HG03139 (cell line): ENCODE measurements around the gene UNC5C.
"Not testable (repeated sequence)": the region's sequence is repeated elsewhere in the genome, so short reads cannot be mapped to it uniquely, and the experiment has no call there.

ENCODE experiments used
- ATAC-seq: cut with Tn5 transposase; IDR thresholded peaks from one replicate; pipeline ENCODE4 v1.9.1; 2021; ENCODE audit not compliant: unreplicated experiment

Gene UNC5C

DNA sequence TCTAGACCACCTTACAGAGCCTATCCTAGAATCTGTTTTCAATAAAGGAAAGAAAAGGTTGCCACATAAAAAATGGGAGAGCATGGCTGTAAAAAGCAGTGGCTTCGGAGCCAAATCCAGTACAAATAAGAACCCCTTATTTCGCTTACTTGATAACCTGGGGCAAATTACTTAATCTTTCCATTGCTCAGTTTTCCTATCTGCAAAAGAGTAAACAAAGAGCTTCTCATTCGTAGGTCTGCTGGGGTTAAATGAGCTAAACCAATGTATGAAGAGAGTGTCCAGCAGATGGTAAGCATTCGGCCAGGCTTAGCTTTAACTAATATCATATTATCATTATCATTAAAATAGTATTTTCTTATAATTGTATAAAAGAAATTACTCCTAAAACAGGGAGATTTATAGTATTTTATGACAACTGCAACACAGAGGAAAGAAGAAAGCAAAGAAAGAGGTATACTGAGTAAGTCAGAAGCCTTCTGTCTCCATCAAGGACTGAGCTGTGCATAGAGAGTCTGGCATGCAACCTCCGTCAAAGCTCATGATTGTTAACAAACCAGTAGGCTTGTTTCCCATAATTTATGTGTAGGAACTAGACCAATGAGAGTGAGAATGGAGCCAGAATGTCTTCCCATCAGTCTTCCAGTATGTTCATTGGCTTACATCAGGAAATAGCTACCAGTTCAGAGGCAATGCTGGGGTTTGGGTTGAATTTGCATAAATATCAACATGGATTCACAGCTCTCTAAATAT lies 364.9 kb downstream of the UNC5C start:
- no peak for ATAC-seq

DNA sequence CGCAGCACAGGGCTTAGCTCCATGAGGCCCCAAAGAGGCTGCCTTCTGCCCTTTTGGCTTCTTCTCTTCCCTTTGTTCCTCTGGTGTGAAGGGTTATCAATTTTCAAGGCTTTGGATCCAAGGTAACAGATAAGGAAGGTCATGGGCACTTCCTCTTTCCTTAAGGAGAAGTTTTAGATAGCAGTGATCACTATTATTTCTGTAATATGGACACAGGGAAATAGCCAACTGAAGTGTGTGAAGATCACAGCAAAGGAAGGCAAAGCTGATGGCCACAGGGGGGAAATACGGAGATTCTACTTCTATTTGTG lies 366.8 kb downstream of the UNC5C start:
- no peak for ATAC-seq

DNA sequence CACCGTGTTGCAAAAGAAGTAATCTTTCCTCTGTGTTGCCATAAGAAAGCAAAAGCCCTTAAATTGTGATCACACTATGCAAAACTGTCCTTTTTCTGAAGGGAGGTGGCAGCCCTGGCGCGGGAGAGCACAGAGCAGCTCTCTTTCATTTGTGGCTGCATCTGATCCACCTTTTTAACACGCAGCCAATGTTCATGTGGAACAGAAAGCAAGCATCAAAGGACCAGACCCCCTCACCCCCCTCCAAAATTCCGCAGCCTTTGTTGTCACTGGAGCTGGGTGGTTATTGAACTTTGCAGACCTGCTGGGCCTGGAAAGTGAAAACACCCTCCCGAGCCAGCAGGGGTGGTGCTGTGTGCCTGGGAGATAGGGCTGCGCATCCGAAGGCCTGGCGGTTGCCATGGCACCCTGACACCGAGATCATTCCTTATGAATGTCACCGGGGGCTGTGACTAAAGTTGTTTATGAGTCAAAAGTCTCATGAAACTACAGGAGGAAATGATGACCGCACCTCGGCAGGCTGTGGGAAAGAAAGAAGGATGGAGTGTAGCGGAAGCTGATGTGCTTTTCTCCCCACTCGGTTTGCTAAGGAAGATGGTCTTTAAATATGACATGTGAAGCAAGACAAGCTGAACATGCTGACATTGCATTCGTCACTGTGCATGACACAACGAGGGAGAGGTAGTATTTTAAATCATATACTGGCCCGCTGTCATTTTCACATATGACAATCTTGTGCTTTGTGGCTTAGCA lies 367.4 kb downstream of the UNC5C start:
- ATAC-seq = no peak

DNA sequence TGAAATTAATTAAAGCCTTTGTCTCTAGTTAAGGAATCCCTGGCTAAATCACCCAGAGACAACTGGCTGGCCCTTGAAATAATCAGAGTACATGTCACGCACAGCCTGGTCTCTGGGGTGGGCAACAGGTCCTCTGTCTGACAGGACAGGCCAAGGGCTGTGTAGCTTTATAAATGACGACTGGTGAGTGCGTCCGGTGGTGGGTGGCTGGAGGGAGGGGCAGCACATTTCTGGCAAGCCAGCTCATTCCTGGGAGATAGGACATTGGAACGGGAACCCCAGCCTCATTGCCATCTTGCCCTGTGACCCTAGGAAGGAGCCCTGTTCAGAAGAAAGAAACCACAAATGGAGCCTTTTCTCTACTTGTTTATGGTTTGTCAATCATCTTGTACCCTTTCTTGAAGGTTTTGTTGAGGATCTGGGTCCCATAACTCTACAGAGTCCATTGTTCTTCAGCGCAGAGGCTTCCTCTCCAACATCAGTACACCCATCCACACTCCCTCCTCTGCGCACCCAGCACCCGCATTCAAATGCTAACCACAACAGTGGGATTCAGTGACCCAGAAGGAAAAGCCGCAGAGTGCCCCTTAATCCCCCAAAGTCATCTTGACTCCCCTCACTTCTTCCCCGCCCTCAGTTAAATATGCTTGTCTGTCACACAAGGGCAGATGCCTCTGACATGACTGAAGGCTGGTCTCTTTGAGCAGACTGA lies 368.1 kb downstream of the UNC5C start:
- ATAC-seq = no peak

DNA sequence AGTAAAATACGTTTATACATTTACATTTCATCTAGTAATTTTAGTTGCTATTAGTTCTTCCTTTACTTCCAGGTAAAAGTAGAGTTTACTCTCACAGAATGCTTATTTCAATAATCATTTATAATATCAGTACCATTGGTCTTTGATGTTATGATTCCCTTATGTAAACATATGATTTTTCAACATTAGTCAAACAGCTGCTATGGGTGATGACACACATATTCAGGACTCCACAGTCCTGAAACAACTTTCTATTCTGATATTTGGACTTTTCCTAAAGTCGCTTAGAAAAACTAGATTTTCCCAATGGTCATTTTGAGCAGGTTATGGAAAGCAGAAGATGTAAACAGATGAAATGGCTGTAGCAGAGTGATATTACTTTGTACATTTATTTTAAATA lies 369.8 kb downstream of the UNC5C start:
- no peak for ATAC-seq

DNA sequence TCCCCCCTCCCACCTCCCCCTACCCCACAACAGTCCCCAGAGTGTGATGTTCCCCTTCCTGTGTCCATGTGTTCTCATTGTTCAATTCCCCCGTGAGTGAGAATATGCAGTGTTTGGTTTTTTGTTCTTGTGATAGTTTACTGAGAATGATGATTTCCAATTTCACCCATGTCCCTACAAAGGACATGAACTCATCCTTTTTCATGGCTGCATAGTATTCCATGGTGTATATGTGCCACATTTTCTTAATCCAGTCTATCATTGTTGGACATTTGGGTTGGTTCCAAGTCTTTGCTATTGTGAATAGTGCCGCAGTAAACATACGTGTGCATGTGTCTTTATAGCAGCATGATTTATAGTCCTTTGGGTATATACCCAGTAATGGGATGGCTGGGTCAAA lies 377.4 kb downstream of the UNC5C start:
- ATAC-seq = not testable (repeated sequence)

DNA sequence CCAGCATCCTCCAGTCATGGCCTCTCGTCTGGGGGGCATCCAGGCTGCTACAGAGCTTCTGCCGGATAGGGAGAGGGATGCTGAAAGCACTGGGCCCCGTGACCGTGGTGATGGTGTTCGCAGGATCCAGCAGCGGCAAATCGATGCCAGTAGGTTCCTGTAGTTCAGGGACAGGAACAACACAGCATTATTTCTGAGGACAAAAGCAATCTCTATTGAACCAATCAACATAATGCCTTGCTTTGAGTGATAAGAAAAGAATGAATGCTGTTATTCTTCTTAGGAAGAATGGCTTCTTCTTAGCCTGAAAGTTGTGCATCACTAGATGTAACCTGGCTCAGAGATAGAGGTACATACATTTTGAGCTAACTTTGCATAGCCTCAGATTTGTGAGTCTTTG lies 378.6 kb downstream of the UNC5C start:
- no peak for ATAC-seq

DNA sequence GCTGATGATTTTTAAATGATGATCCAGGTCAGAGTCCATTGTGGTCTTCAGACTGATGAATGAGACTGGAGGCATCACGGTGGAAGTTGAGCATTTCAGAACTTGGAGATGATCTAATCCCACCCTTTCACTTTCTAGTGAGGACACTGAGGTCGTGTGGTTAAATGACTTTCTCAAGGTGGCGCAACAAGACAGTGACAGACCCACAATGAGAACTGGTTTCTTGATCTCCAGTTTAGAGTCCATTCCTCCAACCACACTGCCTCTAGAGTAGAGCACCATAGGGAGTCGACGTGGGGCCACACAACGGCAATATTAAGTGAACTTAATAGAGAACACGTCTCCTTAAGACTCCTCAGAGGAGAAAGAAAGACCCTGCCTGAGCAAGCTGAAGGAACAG lies 381.0 kb downstream of the UNC5C start:
- no peak for ATAC-seq

DNA sequence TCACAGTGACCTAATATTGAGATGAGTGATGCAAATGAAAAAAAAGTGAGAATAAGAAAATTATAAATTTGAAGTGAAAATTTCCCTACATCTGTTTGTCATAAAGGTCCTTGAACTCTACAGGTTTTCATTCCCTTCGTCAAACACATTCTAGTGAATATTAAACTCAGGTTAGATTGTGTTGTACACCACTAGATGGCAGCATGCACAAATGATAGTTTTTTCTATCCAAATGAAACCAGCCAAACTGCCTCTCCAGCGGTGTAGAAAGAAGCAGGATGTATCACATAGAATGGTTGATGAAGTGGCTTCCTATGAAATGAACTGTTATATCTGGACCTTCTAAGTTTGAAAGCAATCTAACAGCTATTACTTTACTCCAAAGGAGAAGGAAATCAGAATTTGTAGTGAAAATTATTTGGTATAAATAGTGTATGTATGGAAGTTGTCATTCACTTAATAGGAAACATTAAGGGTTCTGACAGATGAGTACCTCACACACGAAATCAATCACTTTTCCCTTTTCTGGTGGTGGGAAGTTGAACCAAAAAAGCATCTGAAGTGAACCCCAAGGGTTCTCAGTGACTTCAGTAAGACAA lies 382.7 kb downstream of the UNC5C start:
- ATAC-seq = peak; percentile 58

DNA sequence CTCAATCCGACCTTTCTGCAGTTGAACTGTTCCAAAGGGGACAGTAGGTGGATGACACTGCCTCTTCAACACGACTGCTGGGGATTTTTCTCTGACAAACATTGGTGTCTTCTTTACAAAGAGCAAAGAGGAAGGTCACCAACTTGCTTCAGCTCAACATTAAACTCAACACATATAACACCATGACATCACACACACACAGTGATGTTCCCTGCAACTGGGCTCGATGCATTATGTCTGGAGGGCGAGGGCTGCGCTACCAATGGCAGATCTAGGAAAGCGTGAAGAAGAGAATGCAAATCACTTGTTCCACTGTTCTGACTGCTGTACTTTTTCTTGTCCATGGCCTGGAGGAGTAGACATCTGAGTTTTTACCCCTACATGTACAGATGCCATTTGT lies 385.9 kb downstream of the UNC5C start:
- no peak for ATAC-seq

DNA sequence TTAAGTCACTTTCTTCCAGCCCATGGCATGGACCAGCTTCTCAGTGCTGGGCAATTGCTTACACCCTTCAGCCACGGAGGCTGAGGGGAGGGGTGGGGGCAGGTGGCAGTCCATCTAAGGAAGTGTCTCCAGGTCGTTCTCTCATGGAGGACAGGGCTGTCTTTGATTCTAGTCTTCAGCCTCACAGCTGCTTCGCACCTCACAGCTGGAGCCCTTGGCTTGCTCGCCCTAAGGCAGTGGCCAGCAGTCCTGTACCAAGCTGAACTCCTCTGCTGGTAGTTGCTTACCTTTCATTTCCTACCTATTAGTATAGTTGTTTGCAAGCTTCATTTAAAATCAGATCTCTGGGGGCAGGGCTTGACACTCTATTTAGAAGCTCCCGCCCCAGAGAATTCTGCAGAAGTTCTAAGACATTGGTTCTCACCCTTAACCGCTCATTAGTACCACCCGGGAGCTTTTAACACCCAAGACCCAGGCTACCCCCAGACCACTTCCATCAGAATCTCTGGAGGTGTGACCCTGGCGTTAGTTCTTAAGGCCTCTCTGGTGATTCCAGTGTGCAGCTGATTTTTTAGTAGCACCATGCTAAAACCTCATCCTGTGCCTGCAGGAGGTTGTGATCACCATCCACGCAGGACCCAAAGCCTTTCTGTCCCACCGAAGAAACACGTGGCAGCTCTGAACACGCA lies 386.8 kb downstream of the UNC5C start:
- no peak for ATAC-seq

DNA sequence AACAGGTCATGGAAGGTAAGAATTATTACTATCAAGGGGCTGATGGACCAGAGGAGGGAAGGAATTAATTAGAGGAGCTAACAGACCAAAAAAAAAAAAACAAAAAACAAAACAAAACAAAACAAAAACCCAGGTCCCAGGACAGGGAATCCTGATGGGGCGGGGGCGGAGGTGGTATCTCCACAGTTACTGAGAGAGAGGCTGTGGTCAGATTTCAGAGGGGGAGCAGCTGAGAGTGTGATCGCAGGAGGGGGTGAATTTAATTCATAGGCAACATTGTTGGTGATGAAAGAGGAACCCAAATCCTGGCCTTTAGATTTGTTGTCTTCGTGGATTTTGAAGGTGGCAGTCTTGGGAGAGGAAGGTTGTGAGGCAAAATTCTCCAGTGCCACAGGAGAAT lies 389.4 kb downstream of the UNC5C start:
- ATAC-seq = no peak

DNA sequence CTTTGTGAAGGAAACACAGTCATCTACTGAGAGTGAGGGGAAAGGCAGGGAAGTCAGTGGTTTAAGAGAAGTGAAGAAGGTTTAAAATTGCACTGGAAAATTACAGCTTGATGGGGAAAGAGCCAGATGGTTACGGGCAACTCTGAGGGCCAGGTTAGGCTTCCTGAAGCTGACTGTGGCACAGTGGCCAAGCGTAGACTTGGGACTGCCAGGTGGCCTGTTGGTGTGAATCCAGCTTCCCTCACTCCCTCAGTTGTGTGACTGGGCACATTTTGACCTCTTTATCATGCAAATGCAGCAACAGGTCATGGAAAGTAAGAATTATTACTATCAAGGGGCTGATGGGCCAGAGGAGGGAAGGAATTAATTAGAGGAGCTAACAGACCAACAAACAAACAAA lies 390.1 kb downstream of the UNC5C start:
- ATAC-seq = no peak

DNA sequence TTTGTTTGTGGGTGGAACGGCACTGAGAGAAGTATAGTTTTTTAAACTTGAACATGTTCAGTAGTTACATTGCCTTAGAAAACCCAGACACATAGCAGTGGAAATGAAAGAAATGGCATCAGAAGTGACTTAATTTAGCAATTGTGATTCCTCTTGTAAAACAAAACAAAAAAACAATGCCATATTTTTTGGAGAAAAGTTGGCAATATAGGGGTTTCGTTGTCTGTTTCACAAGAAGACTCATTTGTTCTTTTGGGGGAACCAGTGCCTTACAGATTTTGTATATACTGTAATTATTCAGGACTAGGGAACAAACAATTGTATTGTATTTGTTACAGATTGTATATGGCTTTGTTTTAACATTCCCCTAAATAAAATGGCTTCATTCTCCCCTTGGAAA lies 390.7 kb downstream of the UNC5C start:
- ATAC-seq = no peak

DNA sequence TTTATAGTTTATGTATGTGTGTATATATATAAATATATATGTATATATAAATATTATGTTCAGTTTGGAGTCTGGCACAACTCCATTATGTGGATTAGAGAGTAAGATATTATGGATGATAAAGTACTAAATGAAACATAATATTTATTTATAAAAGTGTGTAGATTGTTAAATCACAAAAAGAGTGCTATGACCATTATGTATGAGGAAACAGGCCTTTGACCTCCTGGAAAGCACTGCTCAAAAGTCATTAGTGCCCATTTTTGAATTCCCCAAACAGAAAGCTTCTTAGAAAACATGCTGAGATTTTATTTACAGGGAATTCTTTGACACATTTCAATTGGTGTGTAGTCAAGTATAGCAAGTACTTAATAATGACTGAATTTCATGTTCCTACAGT lies 391.2 kb downstream of the UNC5C start:
- no peak for ATAC-seq

DNA sequence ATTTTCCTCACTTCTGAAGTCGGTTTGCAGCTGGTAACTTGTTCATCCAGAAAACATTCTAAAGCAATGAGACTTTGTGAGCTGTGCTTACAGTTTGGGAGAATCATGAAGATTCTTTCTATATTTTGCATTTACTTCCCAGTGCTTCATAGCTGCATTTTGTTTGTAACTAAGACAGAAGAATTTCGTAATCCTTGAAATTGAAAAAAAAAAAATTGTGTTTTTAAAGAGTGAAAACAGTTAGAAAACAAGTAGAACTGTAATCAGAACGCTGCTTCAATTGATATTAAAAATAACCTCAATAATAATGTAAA lies 392.4 kb downstream of the UNC5C start:
- ATAC-seq = no peak

DNA sequence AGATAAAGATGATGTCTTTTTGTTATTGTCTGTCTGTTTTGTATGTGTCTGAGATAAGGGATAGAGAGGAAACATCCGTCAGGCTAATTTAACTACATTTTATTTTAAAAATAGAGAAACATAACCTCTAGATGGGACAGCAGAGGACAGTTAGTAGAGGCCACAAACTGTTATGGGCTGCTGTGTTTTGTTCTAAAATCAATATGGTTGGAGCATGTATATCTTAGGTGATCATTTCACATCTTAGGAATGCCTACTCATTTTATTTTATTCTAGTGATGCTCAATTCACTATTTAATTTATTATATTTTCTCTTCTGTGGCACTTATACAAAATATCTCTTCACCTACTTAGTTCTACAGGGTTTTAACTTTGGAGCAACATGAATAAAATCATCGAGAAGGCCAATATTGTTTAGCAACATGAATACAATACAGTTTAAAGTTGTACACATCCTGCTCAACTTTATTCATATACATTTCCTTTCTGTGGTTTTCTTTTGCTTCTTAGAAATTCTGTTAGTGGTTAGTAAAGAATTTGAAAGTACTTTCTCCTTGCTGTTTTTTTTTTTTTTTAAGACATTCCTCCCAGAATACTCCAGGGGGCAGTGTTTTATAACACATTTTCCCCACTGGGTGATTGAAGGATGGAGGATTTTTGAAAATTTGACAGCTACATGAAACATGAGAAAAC lies 392.9 kb downstream of the UNC5C start:
- no peak for ATAC-seq

DNA sequence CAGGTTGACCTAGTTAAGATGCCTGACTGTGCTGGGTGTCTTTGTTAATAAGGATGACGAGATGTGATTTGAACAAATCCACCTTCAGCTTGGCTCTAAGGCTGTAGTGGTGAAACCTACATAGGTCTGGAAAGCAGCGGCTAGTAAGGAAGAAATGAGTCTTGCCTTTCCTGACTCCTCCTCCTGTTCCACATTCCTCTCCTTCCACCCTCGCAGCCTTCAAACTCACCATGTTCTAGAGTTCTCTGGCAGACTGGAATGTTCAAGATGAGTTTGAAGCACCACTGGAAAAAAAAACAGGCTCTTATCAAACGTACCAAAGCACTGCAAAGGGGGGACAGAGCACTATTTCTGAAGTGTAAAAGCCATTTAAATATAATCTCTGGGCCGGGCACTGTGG lies 395.6 kb downstream of the UNC5C start:
- ATAC-seq = no peak

DNA sequence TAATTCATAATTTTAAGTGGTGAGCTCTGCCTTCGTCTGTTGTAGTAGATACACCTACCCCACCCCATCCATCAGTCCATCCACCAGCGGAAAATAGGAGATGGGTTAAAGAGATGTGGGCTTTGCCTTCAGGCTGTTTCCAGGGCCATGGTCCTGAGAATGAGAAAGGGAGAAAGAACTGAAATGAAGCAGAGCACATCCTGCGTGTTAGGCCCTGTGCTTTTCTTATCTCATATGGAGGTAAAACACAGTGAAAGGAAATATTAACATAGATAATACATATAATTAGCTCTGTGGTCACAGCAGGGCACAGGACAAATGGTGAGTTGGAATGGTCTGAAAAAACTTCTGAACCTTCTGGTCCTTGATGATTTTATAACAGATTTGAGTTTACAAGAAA lies 397.5 kb downstream of the UNC5C start:
- no peak for ATAC-seq

DNA sequence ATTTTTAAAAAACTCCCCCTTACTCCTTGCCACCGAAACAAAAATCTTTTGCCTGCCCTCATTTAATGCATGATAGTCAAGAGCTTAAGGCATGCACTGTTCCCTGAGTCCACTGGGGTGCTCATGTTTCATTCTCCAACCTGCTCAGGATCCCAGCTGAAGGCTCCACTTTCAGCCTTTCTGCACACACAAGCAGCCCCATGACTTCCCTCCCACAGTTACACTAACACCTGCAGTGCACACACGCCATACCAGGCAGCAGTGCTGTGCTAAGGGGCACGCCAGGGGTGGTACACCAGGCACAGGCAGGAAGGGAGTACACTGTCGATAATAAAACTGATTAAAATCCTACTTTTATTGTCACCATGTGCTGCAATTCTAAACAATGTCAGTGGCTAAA lies 405.8 kb downstream of the UNC5C start:
- ATAC-seq = no peak

DNA sequence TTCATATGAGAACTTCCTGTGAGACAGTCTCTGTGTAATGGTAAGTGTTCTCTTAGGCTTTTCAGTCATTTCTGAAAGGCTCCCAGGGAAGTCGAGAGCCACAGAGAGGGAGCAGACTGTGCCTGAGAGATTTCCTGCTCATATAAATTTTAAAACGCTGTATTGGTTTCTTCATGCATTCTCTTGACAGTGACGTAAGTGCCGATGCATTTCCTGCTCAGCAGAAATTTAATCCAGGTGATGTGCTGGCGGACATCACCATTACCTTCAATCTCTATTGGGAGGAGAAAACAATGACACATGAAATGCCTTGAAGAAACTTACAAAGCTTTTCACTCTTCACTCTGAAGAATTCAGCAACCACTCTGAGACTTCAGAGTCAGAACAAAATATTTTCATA lies 407.4 kb downstream of the UNC5C start:
- ATAC-seq = no peak
